Kidney (tissue), 14 donors: ENCODE measurements around the gene NEK6. TPM values are rescaled to one million over a fixed set of nuclear protein-coding genes. Genes with fewer than 3 reads are reported as not detected.

Experiments used
- DNase-seq, 5 donors: peaks; one replicate each; pipeline ENCODE4 v3.0.0-alpha.2; 2013 to 2020
- FAIRE-seq: peaks from 2 replicates; lab custom pipeline; 2012; peaks lifted over from hg19 to GRCh38; lab: Jason Lieb, UNC
- H3K27ac ChIP-seq, 2 donors: one replicate each; pipeline ENCODE4 v1.7.0; 2013; ENCODE audit warnings: low read depth in 2 of 2, low read length in 2 of 2, inconsistent platforms in 1 of 2
- H3K27me3 ChIP-seq: one replicate; pipeline ENCODE4 v1.7.1; 2013; ENCODE audit warnings: low read length, inconsistent platforms; ENCODE audit not compliant: control insufficient read depth, insufficient read depth
- H3K36me3 ChIP-seq, 3 donors: one replicate each; pipeline versions ENCODE4 v1.7.0 to v1.7.1; 2013; ENCODE audit warnings: low read length in 3 of 3, control low read depth in 1 of 3, inconsistent platforms in 1 of 3; ENCODE audit not compliant: insufficient read depth in 3 of 3, control insufficient read depth in 2 of 3
- H3K4me1 ChIP-seq, 3 donors: one replicate each; pipeline versions ENCODE4 v1.7.0 to v1.7.1; 2013; ENCODE audit warnings: low read length in 3 of 3, inconsistent platforms in 1 of 3, low read depth in 1 of 3; ENCODE audit not compliant: control insufficient read depth in 2 of 3, insufficient read depth in 2 of 3
- H3K4me3 ChIP-seq, 3 donors: one replicate each; pipeline versions ENCODE4 v1.7.0 to v1.8.1; 2013; ENCODE audit warnings: low read length in 3 of 3, control low read depth in 1 of 3, inconsistent platforms in 1 of 3
- H3K9ac ChIP-seq, 3 donors: one replicate each; pipeline versions ENCODE4 v1.7.0 to v1.7.1; 2013; ENCODE audit warnings: low read length in 3 of 3, control low read depth in 1 of 3, inconsistent platforms in 1 of 3
- H3K9me3 ChIP-seq, 3 donors: one replicate each; pipeline versions ENCODE4 v1.7.0 to v1.7.1; 2013; ENCODE audit warnings: low read length in 3 of 3, control low read depth in 1 of 3, inconsistent platforms in 1 of 3; ENCODE audit not compliant: control insufficient read depth in 2 of 3, insufficient read depth in 1 of 3
- CTCF ChIP-seq: IDR thresholded peaks from 3 replicates; pipeline ENCODE4 v1.5.1; 2012; ENCODE audit warnings: mild to moderate bottlenecking, moderate library complexity, borderline replicate concordance; ENCODE audit not compliant: insufficient read depth; ENCODE audit errors: extremely low read depth
- intact Hi-C: fragments of 100-400 bp; cut with DNase I; formaldehyde crosslinking; loops from one replicate; pipeline ENCODE4 v1.11.1; 2022
- polyA plus RNA-seq: library from polyadenylated mRNA; stranded (reverse); fragments of 350-450 nt; fragmentation: Illumina TruSeq; extraction: RNeasy Lipid Tissue Mini Kit (QIAGEN cat#74804); gene quantifications from one replicate; pipeline ENCODE4 v1.2.3, GENCODE V29; 2014; ENCODE audit warnings: low read depth, low replicate concordance; ENCODE audit not compliant: insufficient read depth
- total RNA-seq: library from RNA; stranded (reverse); fragmentation: NEBNext Ultra II Directional; extraction: Animal tissue kit (Norgen Biotek cat#: 25700); gene quantifications from one replicate; pipeline ENCODE4 v1.2.1, GENCODE V29; 2021
- donor health status: control.
- donor health status: control.
- donor health status: control.
- donor health status: control.
- donor health status: control.
- donor health status: DM: yes; HTN: yes; CAD: no.
- donor health status: Normal renal cell carcinoma (clear cell type).

Gene NEK6
- total and polyA plus RNA-seq, 2 donors from 2014 or later: 14.9 to 82.1 TPM

GRCh38 chr9:124352616-124353015 is 94.9 kb downstream of the NEK6 start:
- H3K9me3 ChIP-seq: no peaks in the 10 kb centered on the region
- H3K27ac ChIP-seq: no peak overlapping the region
- H3K4me1 ChIP-seq: no peaks in the 10 kb centered on the region
- intact Hi-C loops: no loop called here
- no peaks in the 10 kb centered on the region for H3K27me3 ChIP-seq
- no peak overlapping the region for H3K9ac ChIP-seq
- TF ChIP-seq CTCF: no peak
- no peak for FAIRE-seq
- no peak overlapping the region for H3K4me3 ChIP-seq
- DNase-seq: peak in 1 of 5 donors; percentile 32
- peaks cover 5 to 51% (median 32%) of the 10 kb centered on the region in 3 donors for H3K36me3 ChIP-seq

GRCh38 chr9:124353166-124353768 is 95.5 kb downstream of the NEK6 start:
- Histone ChIP-seq H3K27me3 (no peaks in the 10 kb centered on the region), H3K27ac (no peak overlapping the region), H3K4me1 (peaks cover 0 to 4% (median 0%) of the 10 kb centered on the region in 3 donors), H3K4me3 (no peak overlapping the region), H3K36me3 (peaks cover 5 to 45% (median 29%) of the 10 kb centered on the region in 3 donors), H3K9me3 (no peaks in the 10 kb centered on the region), H3K9ac (no peak overlapping the region)
- TF ChIP-seq CTCF: no peak
- DNase-seq (peak in 2 of 5 donors; percentile 12 to 29), FAIRE-seq (no peak)
- intact Hi-C loops: no loop called here

GRCh38 chr9:124353811-124354274 is 96.1 kb downstream of the NEK6 start:
- Histone ChIP-seq H3K27ac (no peak overlapping the region), H3K36me3 (peaks cover 2 to 41% (median 25%) of the 10 kb centered on the region in 3 donors), H3K27me3 (no peaks in the 10 kb centered on the region), H3K4me1 (peaks cover 0 to 4% (median 0%) of the 10 kb centered on the region in 3 donors), H3K9ac (no peak overlapping the region), H3K9me3 (no peaks in the 10 kb centered on the region), H3K4me3 (no peak overlapping the region)
- intact Hi-C loops: no loop called here
- TF ChIP-seq CTCF: no peak
- DNase-seq: peak; percentile 37 to 85 (median 50)
- no peak for FAIRE-seq
